Measurements from ENCODE around the gene BET1L.

Gene BET1L

GRCh38 chr11:208917-209260 is 1.7 kb upstream of the BET1L start:
- no peaks in the 10 kb centered on the region for H3K27me3 ChIP-seq (ENCODE audit: insufficient read depth, poor library complexity, severe bottlenecking)
- TF ChIP-seq POLR2AphosphoS5 (IDR thresholded peaks at IDR 0.05; ENCODE audit: low read depth): no peak
- no peak for TF ChIP-seq GABPA (IDR thresholded peaks at IDR 0.05; ENCODE audit: low read depth)
- no peak for TF ChIP-seq REST (IDR thresholded peaks at IDR 0.05; ENCODE audit: insufficient replicate concordance, low read depth)
- TF ChIP-seq SPI1 (IDR thresholded peaks at IDR 0.05; ENCODE audit: borderline replicate concordance, low read depth): no peak
- TF ChIP-seq CTCF (IDR thresholded peaks at IDR 0.05; ENCODE audit: insufficient read depth, low read length): no peak
- no peak for DNase-seq (ENCODE audit: low read depth in 1 of 2, low spot score in 1 of 2)
- H3K4me3 ChIP-seq (replicated peaks; ENCODE audit: insufficient read depth, low read length): peak overlapping the region; percentile 86
- peak overlapping the region; percentile 99 for H3K27ac ChIP-seq (replicated peaks)

- peak overlapping the region; percentile 99 for H3K27ac ChIP-seq (replicated peaks)
- DNase-seq (ENCODE audit: low read depth in 1 of 2, low spot score in 1 of 2): peak; percentile 69 to 76
- TF ChIP-seq REST (IDR thresholded peaks at IDR 0.05; ENCODE audit: insufficient replicate concordance, low read depth): peak; percentile 14
- TF ChIP-seq CTCF (IDR thresholded peaks at IDR 0.05; ENCODE audit: insufficient read depth, low read length): no peak
- TF ChIP-seq GABPA (IDR thresholded peaks at IDR 0.05; ENCODE audit: low read depth): no peak
- peak; percentile 29 for TF ChIP-seq POLR2AphosphoS5 (IDR thresholded peaks at IDR 0.05; ENCODE audit: low read depth)
- TF ChIP-seq SPI1 (IDR thresholded peaks at IDR 0.05; ENCODE audit: borderline replicate concordance, low read depth): peak; percentile 76; the same call in 1 of the 2 replicates
- H3K4me3 ChIP-seq (replicated peaks; ENCODE audit: insufficient read depth, low read length): peak overlapping the region; percentile 86
- H3K27me3 ChIP-seq (ENCODE audit: insufficient read depth, poor library complexity, severe bottlenecking): no peaks in the 10 kb centered on the region
Observed at GRCh38 chr11:208181-208916, 1.1 kb upstream of the BET1L start.

GRCh38 chr11:207863-208180 is 623 bp upstream of the BET1L start:
- TF ChIP-seq POLR2AphosphoS5 (IDR thresholded peaks at IDR 0.05; ENCODE audit: low read depth) (no peak), SPI1 (IDR thresholded peaks at IDR 0.05; ENCODE audit: borderline replicate concordance, low read depth) (no peak), GABPA (IDR thresholded peaks at IDR 0.05; ENCODE audit: low read depth) (no peak), REST (IDR thresholded peaks at IDR 0.05; ENCODE audit: insufficient replicate concordance, low read depth) (no peak), CTCF (IDR thresholded peaks at IDR 0.05; ENCODE audit: insufficient read depth, low read length) (no peak)
- peak overlapping the region; percentile 86 for H3K4me3 ChIP-seq (replicated peaks; ENCODE audit: insufficient read depth, low read length)
- DNase-seq (ENCODE audit: low read depth in 1 of 2, low spot score in 1 of 2): peak in 1 of 2 experiments; percentile 39
- H3K27me3 ChIP-seq (ENCODE audit: insufficient read depth, poor library complexity, severe bottlenecking): no peaks in the 10 kb centered on the region
- H3K27ac ChIP-seq (replicated peaks): peak overlapping the region; percentile 99
